ENCODE results near the gene RBKS. TPM values are rescaled to one million over a fixed set of nuclear protein-coding genes. Genes with fewer than 3 reads are reported as not detected.
"Not testable (repeated sequence)": the region's sequence is repeated elsewhere in the genome, so short reads cannot be mapped to it uniquely, and the experiment has no call there.

The RBKS gene
- total and polyA plus RNA-seq, 2 donors: 1.3 to 1.7 TPM

- 74% methylated on average over 3 of the region's 3 CpGs for WGBS
- DNase-seq (ENCODE audit: extremely low spot score): no peak
- Histone ChIP-seq H3K27ac (ENCODE audit: low read depth) (no peak overlapping the region), H3K4me3 (ENCODE audit: low read depth, low read length) (no peak overlapping the region), H3K36me3 (ENCODE audit: insufficient read depth) (no peaks in the 10 kb centered on the region), H3K4me1 (ENCODE audit: insufficient read depth) (no peaks in the 10 kb centered on the region)
These were observed 2.8 kb upstream of the RBKS start for GRCh38 chr2:27893006-27893405.

GRCh38 chr2:27891673-27892105, 1.5 kb upstream of the RBKS start:
- Histone ChIP-seq H3K4me3 (ENCODE audit: low read depth, low read length) (no peak overlapping the region), H3K36me3 (ENCODE audit: insufficient read depth) (no peaks in the 10 kb centered on the region), H3K27ac (ENCODE audit: low read depth) (no peak overlapping the region), H3K4me1 (ENCODE audit: insufficient read depth) (no peaks in the 10 kb centered on the region)
- WGBS: 84% methylated on average over 5 of the region's 5 CpGs
- DNase-seq (ENCODE audit: extremely low spot score): no peak

GRCh38 chr2:27890924-27891672, 911 bp upstream of the RBKS start:
- peak overlapping the region; percentile 56 for H3K4me3 ChIP-seq (ENCODE audit: low read depth, low read length)
- DNase-seq (ENCODE audit: extremely low spot score): peak; percentile 66
- WGBS: 17% methylated on average over 24 of the region's 24 CpGs
- no peaks in the 10 kb centered on the region for H3K36me3 ChIP-seq (ENCODE audit: insufficient read depth)
- H3K4me1 ChIP-seq (ENCODE audit: insufficient read depth): no peaks in the 10 kb centered on the region
- peak overlapping the region; percentile 80 for H3K27ac ChIP-seq (ENCODE audit: low read depth)

- no peak for DNase-seq (ENCODE audit: extremely low spot score)
- H3K4me1 ChIP-seq (ENCODE audit: insufficient read depth): no peaks in the 10 kb centered on the region
- H3K27ac ChIP-seq (ENCODE audit: low read depth): peak overlapping the region; percentile 92
- no peaks in the 10 kb centered on the region for H3K36me3 ChIP-seq (ENCODE audit: insufficient read depth)
- H3K4me3 ChIP-seq (ENCODE audit: low read depth, low read length): peak overlapping the region; percentile 56
- WGBS: 19% methylated on average over 10 of the region's 10 CpGs
These were observed 427 bp downstream of the RBKS start for GRCh38 chr2:27889774-27890145.

GRCh38 chr2:27888790-27889189, 1.4 kb downstream of the RBKS start:
- no peaks in the 10 kb centered on the region for H3K36me3 ChIP-seq (ENCODE audit: insufficient read depth)
- WGBS: 43% methylated on average over 3 of the region's 3 CpGs
- H3K4me3 ChIP-seq (ENCODE audit: low read depth, low read length): no peak overlapping the region
- no peak overlapping the region for H3K27ac ChIP-seq (ENCODE audit: low read depth)
- no peak for DNase-seq (ENCODE audit: extremely low spot score)
- no peaks in the 10 kb centered on the region for H3K4me1 ChIP-seq (ENCODE audit: insufficient read depth)

GRCh38 chr2:27887830-27888229, 2.4 kb downstream of the RBKS start:
- no peaks in the 10 kb centered on the region for H3K4me1 ChIP-seq (ENCODE audit: insufficient read depth)
- DNase-seq (ENCODE audit: extremely low spot score): no peak
- 74% methylated on average over 3 of the region's 3 CpGs for WGBS
- H3K36me3 ChIP-seq (ENCODE audit: insufficient read depth): no peaks in the 10 kb centered on the region
- H3K4me3 ChIP-seq (ENCODE audit: low read depth, low read length): no peak overlapping the region
- H3K27ac ChIP-seq (ENCODE audit: low read depth): no peak overlapping the region

GRCh38 chr2:27887111-27887510, 3.1 kb downstream of the RBKS start:
- Histone ChIP-seq H3K27ac (ENCODE audit: low read depth) (no peak overlapping the region), H3K36me3 (ENCODE audit: insufficient read depth) (no peaks in the 10 kb centered on the region), H3K4me1 (ENCODE audit: insufficient read depth) (no peaks in the 10 kb centered on the region), H3K4me3 (ENCODE audit: low read depth, low read length) (no peak overlapping the region)
- DNase-seq (ENCODE audit: extremely low spot score): no peak
- 45% methylated on average over 2 of the region's 2 CpGs for whole genome bisulfite sequencing

GRCh38 chr2:27886322-27886721, 3.9 kb downstream of the RBKS start:
- Histone ChIP-seq H3K4me1 (ENCODE audit: insufficient read depth) (no peaks in the 10 kb centered on the region), H3K27ac (ENCODE audit: low read depth) (no peak overlapping the region), H3K36me3 (ENCODE audit: insufficient read depth) (no peaks in the 10 kb centered on the region), H3K4me3 (ENCODE audit: low read depth, low read length) (no peak overlapping the region)
- WGBS: 67% methylated on average over 6 of the region's 6 CpGs
- DNase-seq (ENCODE audit: extremely low spot score): no peak

DNA sequence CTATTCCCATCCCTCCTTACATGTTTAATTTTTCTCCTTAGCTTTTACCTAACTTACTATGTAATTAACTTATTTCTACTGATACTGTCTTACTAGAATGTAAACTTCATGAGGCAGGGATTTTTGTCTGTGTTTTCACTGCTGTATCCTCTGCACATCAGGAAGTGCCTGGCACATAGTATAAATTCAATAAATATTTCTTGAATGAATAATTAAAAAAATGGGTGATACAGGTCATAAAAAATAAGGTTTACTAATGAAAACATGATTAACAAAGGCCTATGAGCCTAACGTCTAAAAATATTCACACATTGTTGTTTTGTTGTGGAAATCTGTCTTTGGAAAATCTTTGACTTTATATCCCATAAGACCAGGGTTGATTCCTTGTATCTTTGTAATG, 4.5 kb downstream of the RBKS start:
- Histone ChIP-seq H3K4me3 (ENCODE audit: low read depth, low read length) (no peak overlapping the region), H3K27ac (ENCODE audit: low read depth) (no peak overlapping the region), H3K36me3 (ENCODE audit: insufficient read depth) (no peaks in the 10 kb centered on the region), H3K4me1 (ENCODE audit: insufficient read depth) (no peaks in the 10 kb centered on the region)
- no peak for DNase-seq (ENCODE audit: extremely low spot score)
- 38% methylated on average over 1 of the region's 1 CpG for WGBS

- Histone ChIP-seq H3K27ac (ENCODE audit: low read depth) (no peak overlapping the region), H3K4me1 (ENCODE audit: insufficient read depth) (no peaks in the 10 kb centered on the region), H3K4me3 (ENCODE audit: low read depth, low read length) (no peak overlapping the region), H3K36me3 (ENCODE audit: insufficient read depth) (no peaks in the 10 kb centered on the region)
- 81% methylated on average over 1 of the region's 1 CpG for WGBS
- DNase-seq (ENCODE audit: extremely low spot score): no peak
These were observed 5.0 kb downstream of the RBKS start for GRCh38 chr2:27885234-27885633.

DNA sequence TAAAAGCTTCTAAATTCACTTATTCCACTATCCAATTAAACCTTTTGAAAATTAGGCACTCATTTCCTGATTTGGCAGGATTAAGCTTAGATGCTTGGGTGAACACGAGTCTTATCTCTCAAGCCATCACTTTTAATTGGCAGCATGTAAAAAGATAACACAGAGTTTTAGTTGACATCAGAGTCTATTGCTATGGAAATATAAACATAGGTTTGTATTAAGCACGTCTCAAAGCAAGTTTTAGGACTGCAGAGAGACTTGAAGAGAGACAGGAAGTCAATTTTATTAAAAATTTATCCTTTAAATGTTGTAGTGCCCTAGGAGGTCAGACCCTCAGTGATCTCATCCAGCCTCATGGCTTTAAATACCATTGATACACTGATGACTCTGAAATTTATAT, 5.6 kb downstream of the RBKS start:
- DNase-seq (ENCODE audit: extremely low spot score): no peak
- no peaks in the 10 kb centered on the region for H3K36me3 ChIP-seq (ENCODE audit: insufficient read depth)
- WGBS: 7% methylated on average over 2 of the region's 2 CpGs
- no peaks in the 10 kb centered on the region for H3K4me1 ChIP-seq (ENCODE audit: insufficient read depth)
- no peak overlapping the region for H3K4me3 ChIP-seq (ENCODE audit: low read depth, low read length)
- no peak overlapping the region for H3K27ac ChIP-seq (ENCODE audit: low read depth)

- H3K4me3 ChIP-seq (ENCODE audit: low read depth, low read length); H3K27ac ChIP-seq (ENCODE audit: low read depth); H3K36me3 ChIP-seq (ENCODE audit: insufficient read depth); DNase-seq (ENCODE audit: extremely low spot score); H3K4me1 ChIP-seq (ENCODE audit: insufficient read depth): not testable (repeated sequence)
- WGBS: 91% methylated on average over 1 of the region's 1 CpG
These were observed 7.6 kb downstream of the RBKS start for GRCh38 chr2:27882584-27882922.

- H3K36me3 ChIP-seq (ENCODE audit: insufficient read depth); H3K4me3 ChIP-seq (ENCODE audit: low read depth, low read length); H3K27ac ChIP-seq (ENCODE audit: low read depth); DNase-seq (ENCODE audit: extremely low spot score); H3K4me1 ChIP-seq (ENCODE audit: insufficient read depth): not testable (repeated sequence)
- 87% methylated on average over 4 of the region's 4 CpGs for WGBS
These were observed 8.2 kb downstream of the RBKS start for GRCh38 chr2:27881815-27882583.

- peaks cover 1% of the 10 kb centered on the region for H3K36me3 ChIP-seq (ENCODE audit: insufficient read depth)
- H3K4me1 ChIP-seq (ENCODE audit: insufficient read depth): no peaks in the 10 kb centered on the region
- no peak for DNase-seq (ENCODE audit: extremely low spot score)
- no peak overlapping the region for H3K27ac ChIP-seq (ENCODE audit: low read depth)
- H3K4me3 ChIP-seq (ENCODE audit: low read depth, low read length): no peak overlapping the region
- WGBS: 84% methylated on average over 2 of the region's 2 CpGs
These were observed 11.4 kb downstream of the RBKS start for GRCh38 chr2:27878825-27879224.
